AG08396 (cell line): ENCODE data around the gene MACF1.
"Not testable (repeated sequence)": the region's sequence is repeated elsewhere in the genome, so short reads cannot be mapped to it uniquely, and the experiment has no call there.

Source experiments
- DNase-seq: peaks from one replicate; pipeline ENCODE4 v3.0.0; 2012; ENCODE audit warnings: low spot score, mixed read lengths

Gene MACF1

DNA sequence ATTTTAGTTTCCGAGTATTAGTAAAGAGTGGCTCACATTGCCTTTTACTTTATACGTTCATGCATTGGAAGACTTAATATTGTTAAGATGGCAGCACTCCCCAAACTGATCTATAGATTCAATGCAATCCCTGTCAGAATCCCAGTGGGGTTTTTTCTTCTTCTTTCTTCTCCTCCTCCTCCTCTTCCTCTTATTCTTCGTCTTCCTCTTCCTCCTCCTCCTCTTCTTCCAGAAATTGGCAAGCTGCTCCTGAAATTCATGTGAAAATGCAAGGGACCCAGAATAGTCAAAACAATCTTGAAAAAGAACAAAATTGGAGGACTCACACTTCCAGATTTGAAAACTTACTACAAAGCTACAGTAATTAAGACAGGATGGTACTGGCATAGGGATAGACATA lies 23.2 kb upstream of the MACF1 start:
- DNase-seq, result no peak

DNA sequence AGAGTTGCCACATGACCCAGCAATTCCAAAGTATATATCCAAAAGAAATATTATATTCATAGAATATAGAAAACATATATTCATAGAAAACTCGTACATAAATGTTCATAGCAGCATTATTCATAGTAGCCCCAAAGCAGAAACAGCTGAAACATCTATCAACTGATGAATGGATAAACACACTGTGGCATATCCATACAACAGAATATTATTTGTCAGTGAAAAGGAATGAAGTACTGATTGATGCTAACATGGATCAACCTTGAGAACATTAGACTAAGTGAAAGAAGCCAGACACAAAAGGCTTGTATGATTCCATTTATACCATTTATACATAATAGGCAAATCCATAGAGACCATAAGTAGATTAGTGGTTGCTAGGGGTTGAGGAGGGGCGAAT lies 21.7 kb upstream of the MACF1 start:
- no peak for DNase-seq

DNA sequence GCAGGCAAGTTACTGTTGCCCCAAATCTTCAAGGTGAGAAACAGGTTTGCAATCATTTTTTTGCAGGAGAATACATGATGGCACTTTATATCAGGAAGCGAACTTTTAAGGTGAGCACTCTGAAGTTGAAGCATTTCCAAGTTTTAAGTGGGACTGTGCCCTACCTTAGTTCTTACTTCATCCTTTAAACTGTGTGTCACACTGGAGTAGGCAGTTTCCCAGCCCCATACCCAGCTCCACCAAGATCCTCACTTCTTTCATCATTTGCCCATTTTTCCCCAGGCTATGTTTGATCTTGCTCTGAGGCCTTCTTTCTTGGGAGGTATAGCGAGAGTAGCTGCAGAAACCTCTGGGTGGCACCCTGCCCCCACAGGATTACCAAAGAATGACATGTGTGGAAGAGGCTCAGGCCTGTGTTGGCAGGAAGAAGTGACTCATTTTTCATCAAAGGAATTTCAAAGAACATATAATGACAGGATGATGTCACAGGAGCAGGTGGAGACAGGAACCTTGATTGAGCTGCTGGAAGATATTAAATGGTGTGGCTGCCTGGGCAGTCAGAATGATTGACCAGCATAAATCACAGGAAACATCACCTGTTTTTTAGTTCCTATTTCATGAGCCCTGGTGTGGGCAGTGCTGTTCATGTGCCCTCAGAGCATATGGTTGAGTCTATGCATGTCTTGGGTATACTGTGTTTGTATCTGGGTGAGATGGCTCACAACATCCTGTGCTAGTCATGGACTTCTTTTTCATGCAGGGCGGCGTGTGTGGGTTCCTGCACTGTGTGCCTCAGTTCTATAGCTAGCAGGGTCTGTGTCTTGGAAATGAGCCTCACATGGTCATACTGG lies 20.8 kb upstream of the MACF1 start:
- DNase-seq, result no peak

DNA sequence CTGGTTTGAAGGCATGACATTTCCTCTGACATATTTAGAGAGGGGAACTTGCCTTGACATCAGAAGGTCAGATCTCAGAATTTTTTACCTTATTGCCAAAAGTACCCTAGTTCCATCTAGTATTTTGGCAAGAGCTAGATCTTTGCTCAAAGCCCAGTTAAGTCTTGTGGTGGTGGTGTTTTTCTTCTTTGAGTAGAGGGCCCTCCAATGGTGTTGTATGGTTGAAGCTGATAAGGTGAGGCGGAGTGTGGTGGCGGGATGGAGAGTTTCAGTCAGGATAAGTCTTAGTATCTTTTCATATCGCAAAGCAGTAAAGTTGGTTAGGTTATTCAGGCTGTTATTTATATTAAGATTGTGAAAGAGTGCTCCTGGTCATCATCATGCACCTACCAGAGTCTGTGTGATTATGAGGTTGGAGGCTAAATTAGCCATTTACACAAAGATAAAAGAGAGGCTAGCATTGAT lies 20.1 kb upstream of the MACF1 start:
- DNase-seq, result no peak

DNA sequence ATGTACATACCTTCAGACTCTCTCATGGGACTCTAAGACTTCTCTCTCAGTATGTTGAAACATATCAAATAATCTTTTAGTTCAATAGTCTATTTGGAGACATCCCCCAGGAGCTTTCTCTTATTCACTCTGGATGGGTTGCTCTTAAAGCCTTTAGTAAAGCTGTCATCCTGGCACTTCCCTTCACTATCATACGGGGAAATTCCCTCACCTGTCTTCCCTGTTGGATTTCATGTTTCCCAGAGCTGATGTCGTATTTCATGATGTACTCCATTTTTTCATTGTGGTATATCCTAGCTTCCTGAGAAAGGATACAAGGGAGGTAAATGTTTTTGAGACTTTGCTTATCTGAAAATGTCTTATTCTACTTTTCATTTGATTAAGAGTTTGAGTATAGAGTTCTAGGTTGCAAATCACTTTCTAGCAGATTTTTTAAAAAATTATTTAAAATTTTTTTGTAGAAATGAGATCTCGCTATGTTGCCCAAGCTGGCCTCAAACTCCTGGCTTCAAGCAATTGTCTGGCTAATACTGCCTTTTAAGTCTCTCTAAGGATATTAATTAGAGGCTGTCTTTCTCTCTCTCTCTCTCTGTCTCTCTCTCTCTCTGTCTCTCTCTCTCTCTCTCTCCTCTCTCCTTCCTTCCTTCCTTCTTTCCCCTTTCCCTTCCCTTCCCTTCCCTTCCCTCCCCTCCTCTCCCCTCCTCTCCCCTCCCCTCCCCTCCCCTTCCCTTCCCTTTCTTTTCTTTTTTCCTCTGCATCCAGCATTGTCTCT lies 17.0 kb upstream of the MACF1 start:
- DNase-seq, result no peak

DNA sequence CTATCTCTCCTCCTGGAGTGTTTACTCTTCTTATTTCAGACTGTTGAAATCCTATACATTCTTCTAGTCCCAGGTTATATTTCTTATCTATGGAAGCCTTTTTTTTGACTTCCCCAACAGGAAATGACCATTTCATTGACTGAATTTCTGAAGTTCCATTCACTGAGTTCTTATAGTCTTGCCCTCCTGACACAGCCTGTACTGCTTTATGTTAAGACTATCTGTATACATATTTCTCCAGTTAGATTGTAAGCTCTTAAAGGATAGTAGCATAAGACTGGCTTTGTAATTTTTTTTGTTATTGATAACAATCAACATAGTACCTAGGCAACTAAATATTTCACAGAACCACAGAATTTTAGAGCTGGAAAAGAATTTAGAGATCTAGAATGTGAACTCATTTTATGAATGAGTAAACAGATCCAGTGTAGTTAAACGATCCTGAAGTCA lies 14.9 kb upstream of the MACF1 start:
- DNase-seq, result no peak

DNA sequence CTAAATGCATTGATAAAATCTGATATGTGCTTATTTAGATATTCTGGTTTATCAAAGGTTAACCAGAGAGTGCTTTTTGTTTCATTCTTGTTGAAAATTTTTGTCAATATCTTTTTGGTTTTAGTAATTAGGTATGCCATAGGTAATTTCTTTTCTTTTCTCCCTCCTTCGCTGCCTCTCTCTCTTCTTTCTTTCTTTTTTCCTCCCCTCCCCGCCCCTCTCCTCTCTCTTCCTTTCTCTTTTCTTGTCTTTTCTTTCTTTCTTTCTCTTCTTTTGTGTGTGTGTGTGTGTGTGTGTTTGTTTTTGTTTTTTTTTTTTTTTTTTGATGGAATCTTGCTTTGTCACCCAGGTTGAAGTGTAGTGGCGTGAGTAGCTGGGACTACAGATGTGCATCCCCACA lies 14.4 kb upstream of the MACF1 start:
- DNase-seq, result no peak

DNA sequence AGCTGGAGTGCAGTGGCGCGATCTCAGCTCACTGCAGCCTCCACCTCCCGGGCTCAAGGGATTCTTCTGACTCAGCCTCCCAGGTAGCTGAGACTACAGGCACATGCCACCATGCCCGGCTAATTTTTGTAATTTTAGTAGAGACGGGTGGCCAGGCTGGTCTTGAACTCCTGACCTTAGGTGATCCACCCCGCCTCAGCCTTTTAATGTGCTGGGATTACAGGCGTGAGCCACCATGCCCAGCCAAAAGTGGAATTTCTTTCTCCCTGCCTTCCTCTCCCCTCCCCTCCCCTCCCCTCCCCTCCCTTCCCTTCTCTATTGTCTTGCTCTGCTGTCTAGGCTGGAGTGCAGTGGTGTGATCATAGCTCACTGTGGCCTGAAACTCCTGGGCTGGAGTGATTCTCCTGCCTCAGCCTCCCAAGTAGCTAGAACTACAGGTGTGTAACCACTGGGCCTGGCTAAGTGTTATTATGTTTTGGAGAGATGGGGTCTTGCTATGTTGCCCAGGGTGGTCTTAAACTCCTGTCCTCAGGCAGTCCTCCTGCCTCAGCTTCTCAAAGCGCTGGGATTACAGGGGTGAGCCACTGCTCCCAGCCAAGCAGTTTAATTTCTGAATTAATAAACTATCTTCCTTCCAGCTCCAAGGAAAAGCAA lies 10.0 kb upstream of the MACF1 start:
- DNase-seq, result no peak

DNA sequence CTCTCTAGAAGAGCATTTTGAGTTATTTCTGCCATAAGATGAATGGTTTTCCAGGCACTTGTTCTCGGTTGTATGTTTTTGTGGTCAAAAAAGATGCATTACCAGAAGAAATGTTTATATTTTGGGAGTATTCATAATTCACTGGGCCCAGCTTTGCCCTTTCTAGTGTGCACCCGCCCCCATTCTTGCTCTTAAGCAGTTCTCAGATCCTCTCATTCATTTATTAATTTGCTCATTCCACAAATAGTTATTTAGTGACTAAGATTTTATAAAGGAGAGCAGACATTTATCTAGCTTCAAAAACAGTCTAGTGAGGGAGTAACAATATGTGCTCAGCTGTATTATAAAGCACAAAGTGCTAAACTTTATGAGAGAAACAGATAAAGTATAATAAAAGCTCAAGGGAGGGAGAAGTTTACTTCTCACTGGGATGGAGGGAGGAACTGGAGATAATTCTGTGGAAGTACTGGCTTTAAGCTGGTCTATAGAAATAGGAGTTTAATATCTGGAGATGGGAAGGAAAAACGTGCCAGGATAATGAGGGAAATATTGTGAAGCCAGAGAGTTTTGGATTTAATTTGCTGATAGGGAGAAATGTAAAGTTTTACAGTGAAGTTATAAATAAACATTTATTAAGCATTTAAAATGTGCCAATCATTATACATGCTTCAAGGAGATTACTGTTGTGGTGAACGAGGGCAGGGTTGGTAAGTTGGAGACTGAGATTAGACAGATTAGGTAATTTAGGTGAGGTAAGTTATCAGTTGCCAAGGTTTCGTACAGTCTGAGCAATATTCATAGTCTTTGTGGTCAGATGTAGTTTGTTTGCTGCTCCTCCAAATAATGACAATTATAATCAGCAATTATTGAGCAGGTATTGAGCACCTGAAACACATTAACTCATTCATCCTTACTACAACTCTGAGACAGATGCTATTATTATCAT lies 9.1 kb upstream of the MACF1 start:
- DNase-seq, result no peak

DNA sequence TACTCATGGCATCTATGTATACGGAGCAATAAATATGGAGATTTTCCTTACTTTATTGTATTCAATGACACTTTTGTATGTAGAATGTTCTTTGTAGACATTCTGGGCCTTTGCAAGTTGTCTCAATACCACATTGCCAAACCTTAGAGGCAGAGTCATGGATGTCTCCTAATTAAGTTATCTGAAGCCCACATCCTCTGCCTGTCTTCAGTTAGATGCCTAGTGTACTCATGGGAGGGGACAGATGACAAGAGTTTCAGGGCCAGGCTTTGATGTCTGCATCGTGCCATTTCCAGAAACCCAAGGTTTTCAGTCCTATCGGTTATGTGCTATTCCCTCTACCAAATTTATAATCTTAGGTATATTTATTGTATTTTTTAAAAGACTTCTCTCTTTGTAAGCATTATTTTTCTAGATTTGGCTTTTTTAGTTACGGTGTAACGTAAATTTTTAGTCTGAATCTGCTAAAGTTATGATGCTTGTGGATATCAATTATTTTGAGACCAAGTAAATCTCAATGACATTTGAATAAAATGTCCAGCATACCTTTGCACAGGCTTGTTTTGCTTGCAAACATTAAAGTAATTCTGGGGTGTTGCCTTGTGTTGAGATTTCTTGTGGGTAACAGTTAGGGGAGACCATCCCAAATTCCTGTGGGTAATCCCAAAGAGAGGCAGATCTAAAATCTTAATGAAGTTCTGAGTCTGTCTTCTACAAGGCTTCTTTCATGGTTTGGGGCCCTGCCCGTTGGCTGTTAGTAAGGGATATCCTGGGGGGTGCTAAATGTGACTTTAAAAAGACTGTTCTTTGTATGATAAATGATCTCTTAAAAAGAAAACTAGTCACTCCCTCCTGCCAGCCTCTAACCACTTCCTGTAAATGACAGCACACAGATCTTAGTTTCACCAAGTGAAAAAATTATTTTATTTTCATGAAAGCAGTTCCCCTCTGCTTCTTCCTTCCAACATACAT lies 8.0 kb upstream of the MACF1 start:
- no peak for DNase-seq

DNA sequence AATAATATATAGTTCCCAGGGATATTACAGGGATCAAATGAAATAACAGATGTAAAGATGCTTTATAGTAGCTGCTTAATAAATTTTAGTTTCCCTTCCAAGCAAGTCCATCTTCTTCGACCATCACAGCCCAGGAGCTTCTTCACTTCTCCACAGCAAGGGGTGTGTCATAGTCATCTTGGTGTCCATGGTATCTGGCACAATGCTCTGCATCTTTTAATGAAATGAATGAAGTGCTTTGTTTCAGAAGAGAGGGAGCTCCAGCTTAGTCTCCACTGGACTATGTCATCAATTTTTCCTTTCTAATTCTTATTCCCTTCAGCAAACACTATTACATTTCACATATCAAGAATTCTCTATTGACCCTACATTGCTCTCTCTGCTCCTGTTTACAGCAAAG lies 4.9 kb upstream of the MACF1 start:
- DNase-seq, result no peak

DNA sequence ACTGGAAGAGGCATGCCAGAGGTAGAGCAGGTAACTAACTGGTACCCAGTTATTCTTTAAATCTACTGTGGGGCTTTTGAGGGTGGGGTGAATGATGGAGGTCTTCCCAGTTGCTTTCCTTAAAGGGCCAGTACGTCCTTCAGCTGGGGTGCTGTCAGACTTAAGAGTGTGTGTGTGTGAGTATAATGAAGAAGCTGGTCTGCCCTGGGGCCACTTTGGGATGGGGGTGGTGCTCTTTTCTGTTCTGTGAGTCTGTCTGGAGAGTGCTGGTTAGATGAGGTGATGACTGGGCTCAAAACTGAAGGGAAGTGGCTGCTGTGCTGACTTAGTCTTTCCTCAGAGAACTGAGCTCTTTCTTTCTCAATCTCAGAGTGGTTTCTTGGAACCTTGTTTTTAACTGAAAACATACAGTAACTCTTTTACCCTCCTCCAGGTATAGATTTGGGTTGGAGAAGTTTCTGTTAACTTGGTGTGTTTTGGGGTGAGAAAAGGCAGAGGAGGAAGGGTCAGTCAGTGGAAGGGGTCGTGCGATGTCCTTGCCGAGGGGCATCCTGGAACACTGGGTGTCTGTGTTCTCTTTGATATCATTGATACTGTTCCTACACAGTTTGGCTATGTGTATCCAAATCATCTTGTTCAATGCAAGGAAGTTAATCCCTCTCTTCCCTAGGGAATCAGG lies 746 bp downstream of the MACF1 start:
- DNase-seq, result no peak

DNA sequence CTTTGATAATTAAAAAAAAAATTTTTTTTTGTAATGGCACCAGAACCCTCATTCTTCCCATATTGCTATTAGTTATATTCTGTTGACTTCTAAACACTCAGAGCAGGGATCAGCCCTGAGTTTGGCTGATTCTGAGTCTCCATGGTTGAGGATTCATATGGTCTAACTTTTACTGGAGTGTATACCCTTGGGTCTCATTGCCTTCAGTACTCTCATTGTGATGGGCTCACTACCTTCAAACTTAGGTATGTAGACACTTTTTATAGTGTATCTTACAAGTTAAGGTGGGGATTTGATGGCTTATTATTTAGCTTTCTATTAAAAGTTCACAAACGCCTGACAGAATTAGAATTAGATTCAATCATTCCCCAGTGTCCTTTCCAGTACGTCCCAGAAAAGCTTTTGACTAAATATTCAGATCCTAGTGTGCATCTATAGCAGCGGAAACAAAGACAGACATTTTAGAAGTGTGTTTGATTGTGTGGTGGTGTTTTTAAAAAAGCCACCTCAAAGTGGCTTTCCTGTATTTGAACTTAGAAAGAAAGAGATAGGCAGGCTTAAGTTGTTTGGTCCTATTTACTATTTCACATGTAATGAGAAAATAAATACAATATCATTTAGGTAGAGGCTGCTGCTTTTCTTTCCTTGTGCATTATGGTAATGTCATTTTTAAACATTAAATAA lies 1.4 kb downstream of the MACF1 start:
- DNase-seq, result no peak

DNA sequence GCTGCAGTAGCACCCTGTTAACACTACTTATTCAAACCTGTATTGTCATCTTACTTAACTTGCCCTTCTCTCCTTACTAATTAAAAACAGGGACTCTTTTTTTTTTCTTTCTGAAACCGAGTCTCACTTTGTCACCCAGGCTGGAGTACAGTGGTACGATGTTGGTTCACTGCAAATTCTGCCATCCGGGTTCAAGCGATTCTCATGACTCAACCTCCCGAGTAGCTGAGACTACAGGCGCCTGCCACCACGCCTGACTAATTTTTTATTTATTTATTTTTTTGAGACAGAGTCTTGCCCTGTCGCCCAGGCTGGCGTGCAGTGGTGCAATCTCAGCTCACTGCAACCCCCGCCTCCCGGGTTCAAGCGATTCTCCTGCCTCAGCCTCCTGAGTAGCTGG lies 3.9 kb downstream of the MACF1 start:
- not testable (repeated sequence) for DNase-seq

DNA sequence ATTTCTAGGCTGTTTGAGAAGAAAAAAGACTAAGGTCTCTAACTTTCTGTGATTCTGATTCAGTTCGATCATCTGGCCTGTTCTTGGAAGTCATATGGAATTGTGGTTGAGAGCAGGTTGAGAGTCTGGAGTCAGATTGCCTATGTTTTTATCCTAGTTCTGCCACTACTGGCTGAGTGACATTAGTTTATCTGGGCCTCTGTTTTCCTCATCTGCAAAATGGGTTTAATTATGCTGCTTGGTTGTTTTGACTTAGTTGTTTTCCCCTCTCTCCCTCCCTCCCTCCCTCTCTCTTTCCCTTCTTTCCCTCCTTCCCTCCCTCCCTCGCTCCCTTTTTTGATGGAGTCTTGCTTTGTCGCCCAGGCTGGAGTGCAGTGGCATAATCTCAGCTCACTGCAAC lies 6.2 kb downstream of the MACF1 start:
- no peak for DNase-seq

DNA sequence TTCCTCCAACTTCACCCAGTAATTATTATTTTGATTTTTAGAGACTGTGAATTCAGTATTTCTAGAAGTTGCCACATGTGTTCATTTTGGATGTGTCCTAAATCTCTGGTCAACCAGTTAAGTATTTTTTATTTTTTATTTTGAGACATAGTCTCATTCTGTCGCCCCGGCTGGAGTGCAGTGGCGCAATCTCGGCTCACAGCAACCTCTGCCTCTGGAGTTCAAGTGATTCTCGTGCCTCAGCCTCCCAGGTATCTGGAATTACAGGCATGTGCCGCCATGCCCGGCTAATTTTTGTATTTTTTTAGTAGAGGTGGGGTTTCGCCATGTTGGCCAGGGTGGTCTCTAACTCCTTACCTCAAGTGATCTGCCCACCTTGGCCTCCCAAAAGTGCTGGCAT lies 8.0 kb downstream of the MACF1 start:
- no peak for DNase-seq

DNA sequence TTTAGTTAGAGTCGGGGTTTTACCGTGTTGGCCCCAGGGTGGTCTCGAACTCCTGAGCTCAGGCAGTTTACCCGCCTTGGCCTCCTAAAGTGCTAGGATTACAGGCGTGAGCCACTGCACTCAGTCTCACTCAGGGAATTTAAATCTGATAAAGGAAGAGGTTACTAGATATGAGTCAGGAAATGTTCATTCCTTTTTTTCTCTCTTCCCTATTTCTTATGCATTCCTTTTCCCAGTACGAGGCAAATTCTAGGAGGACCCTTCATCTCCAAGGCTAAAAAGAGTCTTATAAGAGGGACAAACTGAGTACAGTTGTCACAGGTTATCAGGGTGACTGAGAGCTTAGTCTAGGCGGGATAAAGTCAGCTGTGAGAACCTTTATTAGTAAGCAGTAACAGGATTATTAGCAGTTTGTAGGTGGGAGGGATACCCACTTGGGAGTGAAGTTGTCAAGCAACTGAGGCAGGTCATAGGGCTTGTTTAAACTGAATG lies 9.1 kb downstream of the MACF1 start:
- no peak for DNase-seq

DNA sequence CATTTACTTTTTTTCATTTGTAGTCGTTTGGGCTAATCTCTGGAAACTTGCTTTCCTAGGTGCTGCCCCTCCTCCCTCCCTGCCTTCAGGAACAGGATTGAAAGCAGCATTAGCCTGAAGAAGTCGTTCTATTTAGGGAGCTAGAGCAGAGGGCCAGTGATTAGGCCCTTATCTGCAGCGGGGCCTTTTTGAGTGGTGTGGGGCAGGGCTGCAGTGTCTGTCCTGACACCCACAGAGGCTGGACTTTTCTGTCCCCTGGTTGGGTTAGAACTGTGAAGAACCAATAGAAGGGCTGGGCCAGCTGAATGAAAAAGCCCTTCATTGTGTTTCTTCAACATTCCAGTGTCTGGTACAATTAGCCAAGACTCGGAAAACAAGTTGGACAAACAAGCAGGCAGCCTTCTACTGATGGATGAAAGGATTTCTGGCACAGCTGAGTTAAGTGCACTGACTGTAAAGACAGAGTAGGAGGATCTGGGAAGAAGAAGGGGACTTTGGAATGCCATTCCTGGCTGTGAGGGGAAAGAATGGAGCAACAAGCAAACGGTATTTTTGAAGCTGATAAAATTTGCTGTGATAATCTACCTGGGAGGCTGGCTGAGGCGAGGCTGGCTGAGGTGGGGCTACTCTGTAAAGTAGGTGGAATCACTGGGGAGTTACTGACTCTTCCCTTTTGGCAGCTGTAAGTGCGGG lies 9.7 kb downstream of the MACF1 start:
- no peak for DNase-seq

DNA sequence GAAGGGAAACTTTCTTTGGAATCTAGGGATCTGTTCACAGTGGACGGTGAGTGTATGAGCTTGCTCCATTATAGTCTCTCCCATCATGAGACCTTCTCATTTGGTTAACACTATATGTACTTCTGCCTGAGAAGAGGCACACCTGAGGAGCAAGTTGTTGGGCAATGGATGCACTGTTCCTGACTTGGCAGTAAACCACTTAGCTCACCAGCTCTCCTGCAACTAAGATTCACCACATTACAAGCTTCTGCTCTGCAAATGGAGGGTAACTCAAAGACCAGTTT lies 10.2 kb downstream of the MACF1 start:
- no peak for DNase-seq
